HG02763 (cell line): ENCODE measurements around the gene PDCD1.
"Not testable (repeated sequence)": the region's sequence is repeated elsewhere in the genome, so short reads cannot be mapped to it uniquely, and the experiment has no call there.

Experiments
- ATAC-seq: cut with Tn5 transposase; IDR thresholded peaks from one replicate; pipeline ENCODE4 v1.9.1; 2021; ENCODE audit warnings: mild to moderate bottlenecking, moderate library complexity; ENCODE audit not compliant: unreplicated experiment

Gene PDCD1

GRCh38 chr2:241835611-241836010 lies 23.1 kb downstream of the PDCD1 start:
- ATAC-seq, result no peak

- ATAC-seq, result no peak
These were observed 24.0 kb downstream of the PDCD1 start for GRCh38 chr2:241834527-241835210.

GRCh38 chr2:241833756-241834526 lies 24.8 kb downstream of the PDCD1 start:
- ATAC-seq, result not testable (repeated sequence)

- ATAC-seq, result no peak
These were observed 25.5 kb downstream of the PDCD1 start for GRCh38 chr2:241833101-241833663.

GRCh38 chr2:241827394-241827793 lies 31.3 kb downstream of the PDCD1 start:
- ATAC-seq, result no peak

GRCh38 chr2:241823531-241824437 lies 34.9 kb downstream of the PDCD1 start:
- not testable (repeated sequence) for ATAC-seq

- ATAC-seq, result no peak
These were observed 36.5 kb downstream of the PDCD1 start for GRCh38 chr2:241822264-241822623.

- ATAC-seq, result no peak
These were observed 37.0 kb downstream of the PDCD1 start for GRCh38 chr2:241821460-241822263.

GRCh38 chr2:241820625-241821384 lies 37.9 kb downstream of the PDCD1 start:
- ATAC-seq, result no peak

- not testable (repeated sequence) for ATAC-seq
These were observed 38.6 kb downstream of the PDCD1 start for GRCh38 chr2:241819947-241820624.

GRCh38 chr2:241818943-241819270 lies 39.8 kb downstream of the PDCD1 start:
- no peak for ATAC-seq

GRCh38 chr2:241818229-241818942 lies 40.3 kb downstream of the PDCD1 start:
- ATAC-seq, result no peak

GRCh38 chr2:241817821-241818215 lies 40.9 kb downstream of the PDCD1 start:
- not testable (repeated sequence) for ATAC-seq

GRCh38 chr2:241817126-241817820 lies 41.4 kb downstream of the PDCD1 start:
- no peak for ATAC-seq

- no peak for ATAC-seq
These were observed 42.1 kb downstream of the PDCD1 start for GRCh38 chr2:241816431-241817121.

- ATAC-seq, result no peak
These were observed 42.9 kb downstream of the PDCD1 start for GRCh38 chr2:241815477-241816430.
